A549 (cell line): Measurements from ENCODE around the gene ALG12. TPM values are rescaled to one million over a fixed set of nuclear protein-coding genes. Genes with fewer than 3 reads are reported as not detected.
A peak's percentile ranks its signal among the peaks of the same experiment; 100 is the strongest.

Experiments used
- ATAC-seq, 2 experiments: fragments of 200-7000 bp in 1 of 2; fragments of >200 bp in 1 of 2; cut with Nextera tagmentation in 1 of 2; cut with Tn5 transposase in 1 of 2; 3 replicates each; pipeline versions ENCODE4 v1.8.0 to v1.9.1; 2018 to 2020; ENCODE audit warnings: mild to moderate bottlenecking in 1 of 2, moderate library complexity in 1 of 2
- CTCF ChIA-PET: fragments of 300-600 bp; sonication (Branson Sonifier 250); formaldehyde crosslinking; extraction: SDS; loops from one replicate; lab custom pipeline; 2021; ENCODE audit warnings: antibody characterized with exemption, inconsistent platforms; lab: Yijun Ruan, JAX
- POLR2A ChIA-PET: fragments of 350-600 bp; formaldehyde crosslinking; extraction: SDS; loops from one replicate; lab custom pipeline; 2021; ENCODE audit warnings: antibody characterized with exemption, inconsistent platforms; lab: Yijun Ruan, JAX
- DNase-seq, 2 experiments: peaks; one replicate each; pipeline versions ENCODE4 v3.0.0 to v3.0.0-alpha.2; 2011 to 2016; ENCODE audit warnings: low read depth in 1 of 2, low spot score in 1 of 2
- FAIRE-seq: peaks from 2 replicates; lab custom pipeline; 2011; peaks lifted over from hg19 to GRCh38; lab: Jason Lieb, UNC
- H3K27ac ChIP-seq, 2 experiments: fragments of >200 bp; sonication (Bioruptor Twin); formaldehyde crosslinking; 3 replicates each; pipeline ENCODE4 v1.5.1; 2016 to 2017
- H3K4me1 ChIP-seq: fragments of >200 bp; sonication (Bioruptor Twin); formaldehyde crosslinking; 3 replicates; pipeline ENCODE4 v1.6.1; 2016
- H3K4me2 ChIP-seq: fragments of >200 bp; sonication (Bioruptor Twin); formaldehyde crosslinking; 3 replicates; pipeline ENCODE4 v1.6.1; 2016
- H3K4me3 ChIP-seq: fragments of >200 bp; sonication (Bioruptor Twin); formaldehyde crosslinking; 3 replicates; pipeline ENCODE4 v1.5.1; 2016
- H3K9me3 ChIP-seq: fragments of >200 bp; sonication (Bioruptor Twin); formaldehyde crosslinking; 3 replicates; pipeline ENCODE4 v1.6.1; 2016
- ATOH8 ChIP-seq: fragments of 250-450 bp; sonication (Bioruptor Pico); IDR thresholded peaks from 2 replicates; pipeline ENCODE4 v1.5.0; 2020; ENCODE audit warnings: low read depth, mild to moderate bottlenecking, moderate library complexity
- BHLHE40 ChIP-seq: IDR thresholded peaks from 2 replicates; pipeline ENCODE4 v1.6.1; 2012; ENCODE audit warnings: low read depth, low read length, inconsistent platforms
- CEBPB ChIP-seq, 2 experiments: fragments of >200 bp in 1 of 2; sonication (Bioruptor Twin) in 1 of 2; formaldehyde crosslinking in 1 of 2; IDR thresholded peaks; 2 replicates each; pipeline ENCODE4 v1.6.1; 2012 to 2016
- CHD2 ChIP-seq: fragments of 150-350 bp; IDR thresholded peaks from 2 replicates; pipeline ENCODE4 v1.6.1; 2014; ENCODE audit warnings: low read length; ENCODE audit not compliant: partially characterized antibody
- CHD4 ChIP-seq: fragments of 200-600 bp; sonication (generic); IDR thresholded peaks from 2 replicates; pipeline ENCODE4 v1.6.1; 2016; ENCODE audit warnings: antibody characterized with exemption, mild to moderate bottlenecking, borderline replicate concordance
- ELK1 ChIP-seq: fragments of 150-350 bp; IDR thresholded peaks from 2 replicates; pipeline ENCODE4 v1.6.1; 2014; ENCODE audit warnings: low read depth, mild to moderate bottlenecking, low read length
- EP300 ChIP-seq, 2 experiments: fragments of >200 bp; sonication (Bioruptor Twin); formaldehyde crosslinking; IDR thresholded peaks; 2 replicates in 1 of 2; 3 replicates in 1 of 2; pipeline ENCODE4 v1.6.1; 2016 to 2017
- FOSL2 ChIP-seq, 2 experiments: fragments of 450-650 bp in 1 of 2; fragments of >200 bp in 1 of 2; sonication (Bioruptor Twin) in 1 of 2; formaldehyde crosslinking; IDR thresholded peaks; 2 replicates each; pipeline versions ENCODE4 v1.5.0 to v1.6.1; 2016 to 2020; ENCODE audit warnings: mild to moderate bottlenecking in 1 of 2, moderate library complexity in 1 of 2
- HES2 ChIP-seq: fragments of >200 bp; sonication (Bioruptor Twin); formaldehyde crosslinking; IDR thresholded peaks from 2 replicates; pipeline ENCODE4 v1.6.1; 2016
- JUN ChIP-seq, 2 experiments: fragments of >200 bp; sonication (Bioruptor Twin); formaldehyde crosslinking; IDR thresholded peaks; 2 replicates in 1 of 2; 3 replicates in 1 of 2; pipeline ENCODE4 v1.6.1; 2016 to 2017
- KDM5A ChIP-seq: fragments of 200-600 bp; sonication (generic); IDR thresholded peaks from 2 replicates; pipeline ENCODE4 v1.6.1; 2016; ENCODE audit warnings: antibody characterized with exemption, mild to moderate bottlenecking
- MAFK ChIP-seq: fragments of 450-650 bp; IDR thresholded peaks from 2 replicates; pipeline ENCODE4 v1.6.1; 2014; ENCODE audit not compliant: partially characterized antibody
- MAX ChIP-seq: IDR thresholded peaks from 2 replicates; pipeline ENCODE4 v1.6.1; 2012
- NPAS2 ChIP-seq: fragments of 250-450 bp; sonication (Bioruptor Pico); IDR thresholded peaks from 2 replicates; pipeline ENCODE4 v1.8.0; 2022; ENCODE audit warnings: mild to moderate bottlenecking, moderate library complexity, borderline replicate concordance
- PHF8 ChIP-seq: fragments of 200-600 bp; sonication (generic); IDR thresholded peaks from 2 replicates; pipeline ENCODE4 v1.6.1; 2016; ENCODE audit warnings: low read depth, mild to moderate bottlenecking, antibody characterized with exemption, moderate library complexity, borderline replicate concordance
- RAD21 ChIP-seq, 2 experiments: fragments of >200 bp in 1 of 2; sonication (Bioruptor Twin) in 1 of 2; formaldehyde crosslinking in 1 of 2; IDR thresholded peaks in 1 of 2; conservative IDR thresholded peaks in 1 of 2; 2 replicates in 1 of 2; 3 replicates in 1 of 2; pipeline ENCODE4 v1.6.1; 2012 to 2018; ENCODE audit warnings: inconsistent platforms in 1 of 2
- RCOR1 ChIP-seq: fragments of 150-350 bp; IDR thresholded peaks from 2 replicates; pipeline ENCODE4 v1.6.1; 2014; ENCODE audit warnings: antibody characterized with exemption, low read length, low read depth
- RNF2 ChIP-seq: fragments of 200-600 bp; sonication (generic); IDR thresholded peaks from 2 replicates; pipeline ENCODE4 v1.6.1; 2016; ENCODE audit warnings: low read depth, mild to moderate bottlenecking, antibody characterized with exemption, moderate library complexity, borderline replicate concordance
- SMC3 ChIP-seq: fragments of >200 bp; sonication (Bioruptor Twin); formaldehyde crosslinking; IDR thresholded peaks from 3 replicates; pipeline ENCODE4 v1.6.1; 2018; ENCODE audit warnings: inconsistent platforms
- SREBF2 ChIP-seq: fragments of 450-650 bp; IDR thresholded peaks from 2 replicates; pipeline ENCODE4 v1.6.1; 2014; ENCODE audit warnings: mild to moderate bottlenecking, moderate library complexity
- USF2 ChIP-seq: fragments of 450-650 bp; IDR thresholded peaks from 2 replicates; pipeline ENCODE4 v1.6.1; 2014; ENCODE audit warnings: antibody characterized with exemption
- ZNF302 ChIP-seq: fragments of 250-450 bp; sonication (Bioruptor Pico); IDR thresholded peaks from 2 replicates; pipeline ENCODE4 v1.9.0; 2021; ENCODE audit warnings: inconsistent platforms, mild to moderate bottlenecking, moderate library complexity
- ZSCAN20 ChIP-seq: fragments of 250-450 bp; sonication (Bioruptor Pico); IDR thresholded peaks from 2 replicates; pipeline ENCODE4 v1.8.0; 2022; ENCODE audit warnings: mild to moderate bottlenecking, moderate library complexity
- WGBS: methylation state at CpG from one replicate; pipeline ENCODE4 v1.1.6; 2017; ENCODE audit errors: missing lambda C conversion rate; 5-methylcytosine and 5-hydroxymethylcytosine counted together
- polyA plus RNA-seq, 4 experiments: library from polyadenylated mRNA; depleted of rRNA in 3 of 4; stranded (reverse); fragments of >200 nt; fragmentation: RNase III in 1 of 4; extraction: RNeasy Plus Mini Kit Qiagen cat#74134 plus additional on column Dnase treatment in 1 of 4; gene quantifications; 2 replicates in 3 of 4; 3 replicates in 1 of 4; pipeline ENCODE4 v1.2.3, GENCODE V29; 2011 to 2017

The ALG12 gene
- polyA plus RNA-seq, 2 of the 4 experiments (the other 2 are of a cell fraction): 4.4 to 7.7 TPM

GRCh38 chr22:49958366-49958921 lies 40.2 kb upstream of the ALG12 start:
- no peak overlapping the region for H3K4me3 ChIP-seq
- WGBS: 81% methylated on average over 15 of the region's 16 CpGs

GRCh38 chr22:49957826-49958365 lies 39.7 kb upstream of the ALG12 start:
- no peak for DNase-seq
- peaks cover 26% of the 10 kb centered on the region for H3K4me1 ChIP-seq
- H3K9me3 ChIP-seq: no peaks in the 10 kb centered on the region
- ChIA-PET POLR2A (no interaction called here), CTCF (interaction anchor here (1.3 kb wide), 1 partner anchor 73 kb away, joined by 3 read pairs; no protein-coding TSS in a partner anchor)
- no peak for ATAC-seq
- FAIRE-seq: no peak
- H3K4me2 ChIP-seq: no peak overlapping the region
- 97% methylated on average over 4 of the region's 12 CpGs for WGBS
- H3K4me3 ChIP-seq: no peak overlapping the region
- TF ChIP-seq MAX: no peak
- TF ChIP-seq CHD4: no peak
- no peak for TF ChIP-seq CHD2
- TF ChIP-seq HES2: no peak
- no peak for TF ChIP-seq ZSCAN20 (CRISPR knock-in tag)
- no peak for TF ChIP-seq ELK1
- TF ChIP-seq RCOR1: no peak
- TF ChIP-seq SREBF2: no peak
- no peak for TF ChIP-seq RNF2
- TF ChIP-seq PHF8: no peak
- no peak for TF ChIP-seq CEBPB (IDR thresholded peaks at IDR 0.05)
- no peak for TF ChIP-seq RAD21 (conservative IDR thresholded peaks at IDR 0.05 in 1 of 2, IDR thresholded peaks at IDR 0.05 in 1 of 2)
- peak overlapping the region in 1 of 2 experiments; percentile 96; a peak in 1 of 6 replicates for H3K27ac ChIP-seq

More at GRCh38 chr22:49958366-49958921, 40.2 kb upstream of the ALG12 start:
- no peak for FAIRE-seq
- Histone ChIP-seq H3K4me2 (no peak overlapping the region), H3K27ac (peak overlapping the region in 1 of 2 experiments; percentile 96; a peak in 2 of 6 replicates), H3K9me3 (no peaks in the 10 kb centered on the region), H3K4me1 (peaks cover 26% of the 10 kb centered on the region)
- no peak for TF ChIP-seq KDM5A
- TF ChIP-seq USF2: no peak
- TF ChIP-seq JUN (IDR thresholded peaks at IDR 0.05): no peak
- TF ChIP-seq ZNF302 (CRISPR knock-in tag): no peak
- no peak for TF ChIP-seq SMC3
- TF ChIP-seq BHLHE40: no peak
- no peak for TF ChIP-seq RAD21 (conservative IDR thresholded peaks at IDR 0.05 in 1 of 2, IDR thresholded peaks at IDR 0.05 in 1 of 2)
- POLR2A ChIA-PET: no interaction called here
- no peak for ATAC-seq
- CTCF ChIA-PET: interaction anchor here (1.3 kb wide), 1 partner anchor 72 kb away, joined by 3 read pairs; no protein-coding TSS in a partner anchor
- DNase-seq: no peak

DNA sequence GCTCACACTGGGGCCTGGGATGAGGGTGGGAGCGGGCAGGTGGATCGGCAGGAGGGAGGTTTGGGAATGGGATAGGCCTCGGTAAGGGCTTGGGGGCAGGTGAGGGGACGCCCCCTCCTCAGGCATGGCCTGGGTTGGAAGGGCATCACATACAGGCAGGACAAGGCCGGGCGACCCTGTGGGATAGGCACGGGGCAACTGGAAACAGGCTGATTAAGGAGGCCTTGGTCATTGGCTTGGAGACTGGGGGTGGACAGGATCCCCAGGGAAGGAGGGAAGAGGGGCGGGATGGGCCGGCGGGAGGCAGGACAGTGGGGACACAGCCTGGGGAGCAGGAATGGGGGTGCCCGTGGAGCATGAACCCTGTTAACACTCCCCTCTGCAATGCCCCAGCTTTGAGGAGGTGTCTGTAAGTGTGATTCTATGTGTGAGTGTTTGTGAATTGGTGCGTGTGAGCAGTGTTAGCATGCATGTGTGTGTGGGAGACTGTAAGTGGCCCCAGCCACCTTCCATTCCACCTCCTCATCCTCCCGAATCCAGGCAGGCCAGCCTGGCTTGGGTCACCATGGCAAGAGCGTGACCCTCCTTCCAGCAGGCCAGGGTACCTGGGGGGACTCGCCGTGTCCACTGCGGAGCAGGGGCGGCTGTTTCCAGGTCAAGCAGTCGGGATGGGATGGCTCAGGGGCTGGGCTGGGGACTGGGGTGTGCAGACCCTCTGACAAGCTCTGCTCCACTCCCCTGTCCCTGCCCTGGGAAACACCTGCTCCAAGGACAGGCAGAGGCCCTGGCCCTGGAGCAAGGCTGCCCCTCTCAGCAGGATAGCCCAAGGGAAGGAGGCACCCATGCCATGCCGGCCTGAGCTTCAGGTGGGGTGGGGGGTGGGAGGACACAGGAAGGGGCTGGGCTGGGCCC lies 38.9 kb upstream of the ALG12 start:
- no peak overlapping the region for H3K4me2 ChIP-seq
- TF ChIP-seq FOSL2 (IDR thresholded peaks at IDR 0.05): no peak
- TF ChIP-seq FOSL2 (CRISPR knock-in tag; IDR thresholded peaks at IDR 0.05): no peak
- TF ChIP-seq MAFK: no peak
- no peak for TF ChIP-seq ATOH8 (CRISPR knock-in tag)
- TF ChIP-seq HES2: no peak
- no peak for TF ChIP-seq NPAS2 (CRISPR knock-in tag)
- no peak for TF ChIP-seq EP300 (IDR thresholded peaks at IDR 0.05)
- H3K9me3 ChIP-seq: no peaks in the 10 kb centered on the region
- no peak for ATAC-seq
- H3K4me1 ChIP-seq: peaks cover 28% of the 10 kb centered on the region
- DNase-seq: no peak
- no peak overlapping the region for H3K4me3 ChIP-seq
- WGBS: 86% methylated on average over 9 of the region's 20 CpGs
- POLR2A ChIA-PET: no interaction called here
- CTCF ChIA-PET: interaction anchor here (1.1 to 3.1 kb wide), 4 partner anchors 11 to 384 kb away, joined by 3 to 15 read pairs (median 4); no protein-coding TSS in a partner anchor
- FAIRE-seq: no peak
- peak overlapping the region in 1 of 2 experiments; percentile 21; a peak in 1 of 6 replicates for H3K27ac ChIP-seq
